ENCODE measurements around the gene RNF225.
"Not testable (repeated sequence)": the region's sequence is repeated elsewhere in the genome, so short reads cannot be mapped to it uniquely, and the experiment has no call there.

The RNF225 gene

DNA sequence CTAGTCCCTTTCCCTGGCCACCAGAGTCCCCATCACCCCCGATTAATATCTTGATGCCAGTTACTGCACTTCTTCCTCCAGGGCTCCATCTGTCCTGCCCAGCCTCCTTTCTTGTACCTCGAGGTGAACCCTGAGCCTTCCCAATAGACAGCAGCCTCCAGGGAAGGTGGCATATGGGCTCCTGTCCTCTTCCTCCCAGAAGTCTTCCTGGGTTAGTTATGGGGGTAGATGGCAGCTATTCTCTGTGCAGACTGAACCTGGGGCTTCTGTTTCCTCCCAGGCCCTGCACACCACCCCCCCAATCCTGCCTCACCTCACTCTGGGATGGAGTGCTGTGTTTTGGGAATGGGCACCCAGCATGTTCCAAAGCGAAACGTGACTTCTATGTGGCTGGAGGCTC, 2.6 kb downstream of the RNF225 start:
- TF ChIP-seq CTCF (IDR thresholded peaks at IDR 0.05; ENCODE audit: control insufficient read depth, insufficient read depth, low read depth, low read length, missing control alignments) = no peak
- DNase-seq (ENCODE audit: low read depth) = no peak
- no peak overlapping the region for H3K4me3 ChIP-seq (ENCODE audit: control insufficient read depth, low read depth, low read length)

DNA sequence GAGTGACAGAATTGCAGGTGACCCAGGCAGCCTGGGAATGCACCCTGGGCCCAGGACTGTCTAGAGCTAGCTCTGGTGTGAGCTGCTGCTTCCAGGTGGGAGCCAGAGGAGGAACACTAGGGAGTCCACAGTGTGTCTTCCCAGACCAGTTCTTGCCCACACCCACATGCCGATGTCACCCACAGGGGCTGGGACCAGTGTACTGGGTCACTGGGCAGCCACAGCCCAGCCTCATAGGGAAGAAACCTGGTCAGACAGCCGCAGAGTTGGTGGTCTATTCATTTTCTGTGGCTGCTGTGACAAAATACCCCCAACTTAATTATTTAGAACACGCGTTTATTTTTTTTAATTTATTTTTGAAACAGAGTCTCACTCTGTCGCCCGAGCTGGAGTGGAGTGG, 3.1 kb downstream of the RNF225 start:
- DNase-seq (ENCODE audit: low read depth) = no peak
- H3K4me3 ChIP-seq (ENCODE audit: control insufficient read depth, low read depth, low read length) = no peak overlapping the region
- no peak for TF ChIP-seq CTCF (IDR thresholded peaks at IDR 0.05; ENCODE audit: control insufficient read depth, insufficient read depth, low read depth, low read length, missing control alignments)

DNA sequence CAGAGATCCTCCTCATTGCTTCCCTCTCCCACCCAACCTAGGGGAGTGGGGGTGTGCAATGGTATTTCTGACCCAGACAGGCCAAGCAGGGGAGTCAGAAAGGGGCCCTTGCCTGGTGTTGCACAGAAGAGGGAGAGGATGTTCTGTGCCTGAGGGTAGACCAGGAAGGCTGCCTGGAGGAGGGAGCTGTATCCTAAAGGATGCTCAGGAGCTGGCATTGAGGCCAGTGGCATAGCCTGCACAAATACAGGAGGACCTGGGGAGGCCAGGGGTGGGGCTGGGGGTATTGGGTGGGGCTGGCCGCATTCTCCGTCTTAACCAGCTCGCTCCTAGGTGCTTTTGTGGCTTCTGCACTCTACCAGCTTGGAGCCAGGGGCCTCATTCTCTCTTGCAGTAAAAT, 4.4 kb downstream of the RNF225 start:
- DNase-seq (ENCODE audit: low read depth) = no peak
- H3K4me3 ChIP-seq (ENCODE audit: control insufficient read depth, low read depth, low read length) = no peak overlapping the region
- TF ChIP-seq CTCF (IDR thresholded peaks at IDR 0.05; ENCODE audit: control insufficient read depth, insufficient read depth, low read depth, low read length, missing control alignments) = no peak

GRCh38 chr19:58400316-58400915, 5.0 kb downstream of the RNF225 start:
- H3K4me3 ChIP-seq (ENCODE audit: control insufficient read depth, low read depth, low read length) = peak overlapping the region; percentile 41
- no peak for TF ChIP-seq CTCF (IDR thresholded peaks at IDR 0.05; ENCODE audit: control insufficient read depth, insufficient read depth, low read depth, low read length, missing control alignments)
- no peak for DNase-seq (ENCODE audit: low read depth)

DNA sequence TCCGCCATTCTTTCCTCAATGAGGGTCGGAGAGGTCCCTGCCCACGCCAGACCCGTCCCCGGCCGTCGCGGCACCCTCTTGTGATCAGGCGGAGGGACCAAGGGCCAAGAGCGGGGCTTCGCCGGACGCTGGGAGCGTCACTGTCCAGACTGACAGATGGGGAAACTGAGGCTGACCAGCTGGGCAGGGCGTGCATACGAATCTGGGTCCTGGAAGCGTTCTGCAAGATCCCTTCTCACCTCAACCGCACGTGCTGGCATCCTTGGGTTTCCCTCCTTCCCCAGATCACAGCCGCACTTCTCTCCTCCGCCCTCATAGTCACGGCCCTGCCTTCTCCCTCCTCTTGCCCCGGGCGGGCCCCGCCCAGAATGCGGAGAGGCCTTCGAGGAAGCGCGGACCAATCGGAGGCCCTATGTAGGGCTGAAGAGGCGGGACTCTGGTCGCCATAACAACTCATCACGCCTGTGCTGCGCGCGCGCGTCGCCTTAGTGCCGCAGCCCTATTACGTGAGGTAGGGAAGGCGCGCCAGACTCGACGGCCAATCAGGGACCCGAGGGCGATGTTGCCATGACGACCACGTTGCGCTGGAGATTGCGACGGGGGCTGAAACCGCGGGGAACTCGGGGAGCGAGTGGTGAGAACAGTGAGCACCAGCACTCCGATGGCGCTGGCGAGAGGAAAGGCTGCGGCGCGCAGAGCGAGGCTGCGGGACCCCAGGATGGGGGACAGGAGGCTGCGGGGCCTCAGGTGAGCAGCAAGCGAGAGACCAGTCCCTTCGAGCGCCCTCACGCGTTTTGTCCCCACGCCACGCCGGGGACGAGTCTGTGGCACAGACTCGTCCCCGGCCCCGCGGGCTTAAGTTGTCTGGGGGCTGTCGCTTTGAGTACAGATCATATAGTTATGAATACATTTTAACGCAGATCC, 5.7 kb downstream of the RNF225 start:
- peak; percentile 97 for DNase-seq (ENCODE audit: low read depth)
- TF ChIP-seq CTCF (IDR thresholded peaks at IDR 0.05; ENCODE audit: control insufficient read depth, insufficient read depth, low read depth, low read length, missing control alignments) = no peak
- peak overlapping the region; percentile 71 for H3K4me3 ChIP-seq (ENCODE audit: control insufficient read depth, low read depth, low read length)

DNA sequence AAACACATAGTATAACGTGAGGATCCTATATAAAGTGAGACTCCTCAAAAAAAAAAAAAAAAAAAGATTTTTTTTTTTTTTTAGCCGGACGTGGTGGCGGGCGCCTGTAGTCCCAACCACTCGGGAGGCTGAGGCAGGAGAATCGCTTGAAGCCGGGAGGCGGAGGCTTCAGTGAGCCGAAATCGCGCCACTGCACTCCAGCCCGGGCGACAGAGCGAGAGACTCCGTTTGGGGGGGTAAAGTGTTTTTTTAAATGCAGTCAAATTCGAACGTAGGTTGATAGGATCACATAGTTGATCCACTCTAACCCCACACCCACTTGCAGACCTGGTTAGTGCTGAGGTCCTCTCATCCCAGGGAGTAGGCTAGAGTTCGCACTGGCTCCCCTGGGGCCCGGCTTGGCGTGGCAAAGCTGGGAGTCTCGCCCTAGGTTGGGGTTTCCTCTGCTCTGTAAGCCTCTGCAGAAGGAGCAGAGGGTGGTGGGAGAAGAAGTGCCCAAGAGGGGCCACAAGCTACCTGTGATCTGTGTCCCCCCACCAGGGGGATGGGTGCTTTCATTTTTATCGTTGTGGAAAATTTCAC, 6.5 kb downstream of the RNF225 start:
- TF ChIP-seq CTCF (IDR thresholded peaks at IDR 0.05; ENCODE audit: control insufficient read depth, insufficient read depth, low read depth, low read length, missing control alignments) = no peak
- DNase-seq (ENCODE audit: low read depth) = no peak
- peak overlapping the region; percentile 71 for H3K4me3 ChIP-seq (ENCODE audit: control insufficient read depth, low read depth, low read length)

DNA sequence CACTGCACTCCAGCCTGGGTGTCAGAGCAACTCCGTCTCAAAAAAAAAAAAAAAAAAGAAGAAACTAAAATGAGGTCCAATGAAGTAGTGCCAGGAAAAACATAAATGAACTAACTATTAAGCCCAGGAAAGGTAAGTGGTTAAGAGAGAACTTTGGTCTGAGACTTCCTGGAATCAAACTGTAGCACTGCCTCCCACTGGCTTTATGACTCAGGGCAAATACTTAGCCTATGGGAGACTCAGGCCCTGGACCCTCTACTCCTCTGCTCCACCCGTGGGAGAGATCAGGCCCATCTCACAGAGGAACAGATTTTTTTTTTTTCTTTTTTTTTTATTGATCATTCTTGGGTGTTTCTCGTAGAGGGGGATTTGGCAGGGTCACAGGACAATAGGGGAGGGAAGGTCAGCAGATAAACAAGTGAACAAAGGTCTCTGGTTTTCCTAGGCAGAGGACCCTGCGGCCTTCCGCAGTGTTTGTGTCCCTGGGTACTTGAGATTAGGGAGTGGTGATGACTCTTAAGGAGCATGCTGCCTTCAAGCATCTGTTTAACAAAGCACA, 8.5 kb downstream of the RNF225 start:
- not testable (repeated sequence) for H3K4me3 ChIP-seq (ENCODE audit: control insufficient read depth, low read depth, low read length); DNase-seq (ENCODE audit: low read depth)
